SK-N-SH (cell line): ENCODE data around the gene CCDC40.

ENCODE experiments used
- CTCF ChIP-seq: fragments of 200-600 bp; sonication (generic); IDR thresholded peaks from 2 replicates; pipeline ENCODE4 v1.6.1; 2017; ENCODE audit warnings: antibody characterized with exemption, mild to moderate bottlenecking, moderate library complexity
- FOXJ3 ChIP-seq: sonication (generic); formaldehyde crosslinking; IDR thresholded peaks from 2 replicates; pipeline ENCODE4 v1.5.1; 2020; ENCODE audit warnings: mild to moderate bottlenecking, missing genetic modification reagents
- JUND ChIP-seq: IDR thresholded peaks from 2 replicates; pipeline ENCODE4 v1.4.0; 2012
- MAX ChIP-seq: IDR thresholded peaks from 2 replicates; pipeline ENCODE4 v1.4.0; 2012; ENCODE audit warnings: low read depth
- MXI1 ChIP-seq: IDR thresholded peaks from 2 replicates; pipeline ENCODE4 v1.6.1; 2012; ENCODE audit warnings: mild to moderate bottlenecking, low read depth, low read length, improper control_type of control experiment
- POLR2AphosphoS5 ChIP-seq: IDR thresholded peaks from 2 replicates; pipeline ENCODE4 v1.6.1; 2012; ENCODE audit warnings: low read depth, low read length
- RFX5 ChIP-seq: IDR thresholded peaks from 2 replicates; pipeline ENCODE4 v1.6.1; 2012; ENCODE audit warnings: mild to moderate bottlenecking, improper control_type of control experiment, low read length
- SIN3A ChIP-seq: IDR thresholded peaks from 2 replicates; pipeline ENCODE4 v1.6.1; 2012; ENCODE audit warnings: low read depth, mild to moderate bottlenecking, low read length, moderate library complexity, borderline replicate concordance
- USF1 ChIP-seq: IDR thresholded peaks from 2 replicates; pipeline ENCODE4 v1.4.0; 2012; ENCODE audit warnings: low read depth, borderline replicate concordance

- no peak for TF ChIP-seq POLR2AphosphoS5
- TF ChIP-seq JUND = no peak
- TF ChIP-seq RFX5 = no peak
- no peak for TF ChIP-seq CTCF
- TF ChIP-seq MXI1 = no peak
- no peak for TF ChIP-seq MAX
- no peak for TF ChIP-seq USF1
- TF ChIP-seq SIN3A = no peak
- no peak for TF ChIP-seq FOXJ3 (CRISPR knock-in tag)
Observed at GRCh38 chr17:80106751-80107150, 70.3 kb downstream of the CCDC40 start.
